ENCODE measurements around the gene NUP188.

DNA sequence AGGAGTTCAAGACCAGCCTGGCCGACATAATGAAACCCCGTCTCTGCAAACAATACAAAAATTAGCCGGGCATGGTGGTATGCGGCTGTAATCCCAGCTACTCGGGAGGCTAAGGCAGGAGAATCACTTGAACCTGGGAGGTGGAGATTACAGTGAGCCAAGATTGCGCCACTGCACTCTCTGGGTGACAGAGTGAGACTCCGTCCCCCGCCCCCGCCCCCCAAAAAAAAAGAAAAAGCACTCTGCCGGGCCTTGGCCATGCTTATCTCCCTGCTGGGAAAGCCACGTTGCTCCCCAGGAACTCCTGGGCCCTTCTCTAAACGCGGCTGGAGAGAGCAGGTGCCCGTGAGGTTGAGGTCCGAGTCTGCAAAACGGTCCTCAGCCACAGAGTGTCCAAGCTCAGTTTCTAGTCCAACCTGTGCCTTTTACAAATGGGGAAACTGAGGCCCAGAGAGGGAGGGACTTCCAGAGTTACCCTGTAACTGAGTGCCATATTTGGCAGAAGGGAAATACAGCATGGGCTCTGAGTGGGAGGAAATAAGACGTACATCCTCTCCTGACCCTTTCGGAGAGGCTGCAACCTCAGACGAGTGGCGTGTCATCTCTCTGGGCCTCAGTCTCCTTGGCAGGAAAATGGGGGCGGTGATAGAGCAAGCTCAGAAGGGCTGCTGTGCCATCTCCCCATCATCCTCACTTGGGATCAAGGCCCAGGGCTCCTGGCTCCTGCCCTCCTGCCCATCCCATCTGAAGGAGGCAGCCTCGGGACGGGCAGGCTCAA lies 33.3 kb upstream of the NUP188 start:
- TF ChIP-seq, protein P1, sequence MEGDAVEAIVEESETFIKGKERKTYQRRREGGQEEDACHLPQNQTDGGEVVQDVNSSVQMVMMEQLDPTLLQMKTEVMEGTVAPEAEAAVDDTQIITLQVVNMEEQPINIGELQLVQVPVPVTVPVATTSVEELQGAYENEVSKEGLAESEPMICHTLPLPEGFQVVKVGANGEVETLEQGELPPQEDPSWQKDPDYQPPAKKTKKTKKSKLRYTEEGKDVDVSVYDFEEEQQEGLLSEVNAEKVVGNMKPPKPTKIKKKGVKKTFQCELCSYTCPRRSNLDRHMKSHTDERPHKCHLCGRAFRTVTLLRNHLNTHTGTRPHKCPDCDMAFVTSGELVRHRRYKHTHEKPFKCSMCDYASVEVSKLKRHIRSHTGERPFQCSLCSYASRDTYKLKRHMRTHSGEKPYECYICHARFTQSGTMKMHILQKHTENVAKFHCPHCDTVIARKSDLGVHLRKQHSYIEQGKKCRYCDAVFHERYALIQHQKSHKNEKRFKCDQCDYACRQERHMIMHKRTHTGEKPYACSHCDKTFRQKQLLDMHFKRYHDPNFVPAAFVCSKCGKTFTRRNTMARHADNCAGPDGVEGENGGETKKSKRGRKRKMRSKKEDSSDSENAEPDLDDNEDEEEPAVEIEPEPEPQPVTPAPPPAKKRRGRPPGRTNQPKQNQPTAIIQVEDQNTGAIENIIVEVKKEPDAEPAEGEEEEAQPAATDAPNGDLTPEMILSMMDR (optimal IDR thresholded peaks at IDR 0.05 in 1 of 3, IDR thresholded peaks at IDR 0.05 in 1 of 3, conservative IDR thresholded peaks at IDR 0.05 in 1 of 3; ENCODE audit: extremely low read depth in 1 of 3, insufficient read depth in 2 of 3, low read length in 3 of 3) = no peak
- TF ChIP-seq EZH2 (IDR thresholded peaks at IDR 0.05; ENCODE audit: low read length) = no peak
